Activated T-cell treated with anti-CD3 and anti-CD28 coated beads, Interleukin-2, amount 50 U/mL, for 24 hours (primary cell): Measurements from ENCODE around the gene OAS1.

Experiments
- DNase-seq: peaks from one replicate; pipeline ENCODE4 v3.0.0-alpha.2; 2020
- H3K27ac Mint-ChIP-seq: 2 replicates; pipeline ENCODE4 v1.8.0; 2020; ENCODE audit warnings: mild to moderate bottlenecking, mixed read lengths
- H3K27me3 Mint-ChIP-seq: 2 replicates; pipeline ENCODE4 v1.8.0; 2020; ENCODE audit warnings: mixed read lengths
- H3K36me3 Mint-ChIP-seq: 2 replicates; pipeline ENCODE4 v1.8.0; 2020; ENCODE audit warnings: low read depth, mixed read lengths
- H3K4me1 Mint-ChIP-seq: 2 replicates; pipeline ENCODE4 v1.8.0; 2020; ENCODE audit warnings: low read depth, mixed read lengths
- H3K4me3 Mint-ChIP-seq: 2 replicates; pipeline ENCODE4 v1.8.0; 2020; ENCODE audit warnings: mild to moderate bottlenecking, moderate library complexity, mixed read lengths
- H3K9me3 Mint-ChIP-seq: 2 replicates; pipeline ENCODE4 v1.8.0; 2020; ENCODE audit warnings: mixed read lengths

Gene OAS1

GRCh38 chr12:112881602-112882001 lies 25.2 kb upstream of the OAS1 start:
- Mint-ChIP-seq H3K4me3 (no peak overlapping the region), H3K36me3 (no peaks in the 10 kb centered on the region), H3K27me3 (peaks cover 24% of the 10 kb centered on the region), H3K27ac (no peak overlapping the region), H3K9me3 (no peaks in the 10 kb centered on the region), H3K4me1 (no peaks in the 10 kb centered on the region)
- DNase-seq = no peak

- no peak for DNase-seq
- Mint-ChIP-seq H3K9me3 (no peaks in the 10 kb centered on the region), H3K4me1 (no peaks in the 10 kb centered on the region), H3K4me3 (no peak overlapping the region), H3K27me3 (peaks cover 8% of the 10 kb centered on the region), H3K36me3 (no peaks in the 10 kb centered on the region), H3K27ac (no peak overlapping the region)
Observed at GRCh38 chr12:112885236-112885635, 21.5 kb upstream of the OAS1 start.

GRCh38 chr12:112887550-112887949 lies 19.2 kb upstream of the OAS1 start:
- H3K36me3 Mint-ChIP-seq = no peaks in the 10 kb centered on the region
- H3K27ac Mint-ChIP-seq = no peak overlapping the region

GRCh38 chr12:112891093-112892024 lies 15.4 kb upstream of the OAS1 start:
- Mint-ChIP-seq H3K36me3 (no peaks in the 10 kb centered on the region), H3K27me3 (no peaks in the 10 kb centered on the region), H3K27ac (no peak overlapping the region), H3K9me3 (no peaks in the 10 kb centered on the region), H3K4me3 (no peak overlapping the region), H3K4me1 (no peaks in the 10 kb centered on the region)
- no peak for DNase-seq

More at GRCh38 chr12:112887550-112887949, 19.2 kb upstream of the OAS1 start:
- Mint-ChIP-seq H3K9me3 (no peaks in the 10 kb centered on the region), H3K4me3 (no peak overlapping the region), H3K4me1 (no peaks in the 10 kb centered on the region), H3K27me3 (peaks cover 8% of the 10 kb centered on the region)
- DNase-seq = no peak

- DNase-seq = no peak
- Mint-ChIP-seq H3K36me3 (no peaks in the 10 kb centered on the region), H3K4me3 (no peak overlapping the region), H3K9me3 (no peaks in the 10 kb centered on the region), H3K4me1 (no peaks in the 10 kb centered on the region), H3K27ac (no peak overlapping the region), H3K27me3 (no peaks in the 10 kb centered on the region)
Observed at GRCh38 chr12:112892856-112893255, 13.9 kb upstream of the OAS1 start.

GRCh38 chr12:112894128-112894527 lies 12.6 kb upstream of the OAS1 start:
- H3K27me3 Mint-ChIP-seq = no peaks in the 10 kb centered on the region
- H3K27ac Mint-ChIP-seq = no peak overlapping the region
- no peak overlapping the region for H3K4me3 Mint-ChIP-seq
- DNase-seq = no peak
- no peaks in the 10 kb centered on the region for H3K9me3 Mint-ChIP-seq
- no peaks in the 10 kb centered on the region for H3K4me1 Mint-ChIP-seq
- no peaks in the 10 kb centered on the region for H3K36me3 Mint-ChIP-seq

GRCh38 chr12:112898380-112898779 lies 8.4 kb upstream of the OAS1 start:
- Mint-ChIP-seq H3K4me1 (peaks cover 12% of the 10 kb centered on the region), H3K27me3 (no peaks in the 10 kb centered on the region), H3K9me3 (no peaks in the 10 kb centered on the region), H3K36me3 (no peaks in the 10 kb centered on the region), H3K27ac (no peak overlapping the region), H3K4me3 (no peak overlapping the region)
- no peak for DNase-seq

- Mint-ChIP-seq H3K9me3 (no peaks in the 10 kb centered on the region), H3K27ac (no peak overlapping the region), H3K36me3 (no peaks in the 10 kb centered on the region), H3K27me3 (no peaks in the 10 kb centered on the region), H3K4me1 (peaks cover 22% of the 10 kb centered on the region), H3K4me3 (no peak overlapping the region)
- peak; percentile 40 for DNase-seq
Observed at GRCh38 chr12:112900298-112901145, 6.2 kb upstream of the OAS1 start.

GRCh38 chr12:112901271-112901670 lies 5.5 kb upstream of the OAS1 start:
- no peak for DNase-seq
- Mint-ChIP-seq H3K27me3 (no peaks in the 10 kb centered on the region), H3K4me3 (no peak overlapping the region), H3K9me3 (no peaks in the 10 kb centered on the region), H3K4me1 (peaks cover 28% of the 10 kb centered on the region), H3K27ac (no peak overlapping the region), H3K36me3 (no peaks in the 10 kb centered on the region)

GRCh38 chr12:112904571-112904970 lies 2.2 kb upstream of the OAS1 start:
- peaks cover 60% of the 10 kb centered on the region for H3K4me1 Mint-ChIP-seq
- H3K4me3 Mint-ChIP-seq = no peak overlapping the region
- no peaks in the 10 kb centered on the region for H3K9me3 Mint-ChIP-seq
- no peaks in the 10 kb centered on the region for H3K27me3 Mint-ChIP-seq
- no peak for DNase-seq
- H3K27ac Mint-ChIP-seq = no peak overlapping the region
- peaks cover 3% of the 10 kb centered on the region for H3K36me3 Mint-ChIP-seq

GRCh38 chr12:112905451-112906089 lies 1.2 kb upstream of the OAS1 start:
- no peak overlapping the region for H3K4me3 Mint-ChIP-seq

GRCh38 chr12:112907415-112908157 lies 824 bp downstream of the OAS1 start:
- Mint-ChIP-seq H3K27me3 (no peaks in the 10 kb centered on the region), H3K27ac (peak overlapping the region; percentile 95), H3K4me3 (peak overlapping the region; percentile 85), H3K9me3 (peaks cover 2% of the 10 kb centered on the region), H3K36me3 (peaks cover 25% of the 10 kb centered on the region), H3K4me1 (peaks cover 65% of the 10 kb centered on the region)
- no peak for DNase-seq

More at GRCh38 chr12:112905451-112906089, 1.2 kb upstream of the OAS1 start:
- Mint-ChIP-seq H3K4me1 (peaks cover 65% of the 10 kb centered on the region), H3K27me3 (no peaks in the 10 kb centered on the region), H3K9me3 (no peaks in the 10 kb centered on the region), H3K36me3 (peaks cover 6% of the 10 kb centered on the region), H3K27ac (peak overlapping the region; percentile 62)
- DNase-seq = no peak

- Mint-ChIP-seq H3K4me3 (peak overlapping the region; percentile 85), H3K27ac (peak overlapping the region; percentile 49), H3K4me1 (peaks cover 62% of the 10 kb centered on the region), H3K9me3 (peaks cover 11% of the 10 kb centered on the region), H3K27me3 (no peaks in the 10 kb centered on the region), H3K36me3 (peaks cover 35% of the 10 kb centered on the region)
- DNase-seq = peak; percentile 47
Observed at GRCh38 chr12:112908548-112908947, 1.8 kb downstream of the OAS1 start.

GRCh38 chr12:112909693-112910092 lies 2.9 kb downstream of the OAS1 start:
- H3K4me3 Mint-ChIP-seq = peak overlapping the region; percentile 85
- peaks cover 11% of the 10 kb centered on the region for H3K9me3 Mint-ChIP-seq

More at GRCh38 chr12:112909693-112910092, 2.9 kb downstream of the OAS1 start:
- Mint-ChIP-seq H3K4me1 (peaks cover 57% of the 10 kb centered on the region), H3K36me3 (peaks cover 39% of the 10 kb centered on the region), H3K27me3 (no peaks in the 10 kb centered on the region), H3K27ac (peak overlapping the region; percentile 35)
- no peak for DNase-seq
